HG02870 (cell line): ENCODE results near the gene ATP8A2.
A peak's percentile ranks its signal among the peaks of the same experiment; 100 is the strongest.
"Not testable (repeated sequence)": the region's sequence is repeated elsewhere in the genome, so short reads cannot be mapped to it uniquely, and the experiment has no call there.

Experiments used
- ATAC-seq: cut with Tn5 transposase; IDR thresholded peaks from one replicate; pipeline ENCODE4 v1.9.1; 2021; ENCODE audit warnings: mild to moderate bottlenecking, moderate library complexity; ENCODE audit not compliant: unreplicated experiment

Gene ATP8A2

DNA sequence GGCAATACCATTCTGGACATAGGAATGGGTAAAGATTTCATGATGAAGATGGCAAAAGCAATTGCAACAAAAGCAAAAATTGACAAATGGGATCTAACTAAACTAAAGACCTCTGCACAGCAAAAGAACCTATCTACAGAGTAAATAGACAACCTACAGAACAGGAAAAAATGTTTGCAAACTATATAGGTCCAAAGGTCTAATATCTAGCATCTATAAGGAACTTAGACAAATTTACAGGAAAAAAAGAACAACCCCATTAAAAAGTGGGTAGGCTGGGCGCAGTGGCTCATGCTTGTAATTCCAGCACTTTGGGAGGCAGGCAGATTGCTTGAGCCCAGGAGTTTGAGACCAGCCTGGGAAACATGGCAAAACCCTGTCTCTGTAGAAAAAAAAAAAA, 418.4 kb downstream of the ATP8A2 start:
- not testable (repeated sequence) for ATAC-seq

DNA sequence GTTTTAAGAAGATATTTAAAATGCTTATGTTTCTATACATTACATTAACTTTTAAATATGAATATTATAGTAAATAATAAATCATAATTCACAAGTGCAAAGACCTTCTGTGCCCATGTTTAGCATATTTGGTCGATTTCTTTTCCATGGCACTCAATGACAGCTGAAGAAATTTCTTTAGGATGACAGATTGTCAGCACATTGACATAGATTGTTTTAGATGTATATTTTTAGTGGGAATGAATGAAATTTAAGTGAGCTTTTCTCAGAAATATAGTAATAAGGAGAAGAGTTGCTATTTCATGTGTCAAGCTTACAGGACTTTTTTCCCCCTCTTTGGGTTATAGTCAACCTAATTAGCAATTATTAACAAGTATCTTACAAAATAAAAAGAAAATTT, 423.5 kb downstream of the ATP8A2 start:
- no peak for ATAC-seq

DNA sequence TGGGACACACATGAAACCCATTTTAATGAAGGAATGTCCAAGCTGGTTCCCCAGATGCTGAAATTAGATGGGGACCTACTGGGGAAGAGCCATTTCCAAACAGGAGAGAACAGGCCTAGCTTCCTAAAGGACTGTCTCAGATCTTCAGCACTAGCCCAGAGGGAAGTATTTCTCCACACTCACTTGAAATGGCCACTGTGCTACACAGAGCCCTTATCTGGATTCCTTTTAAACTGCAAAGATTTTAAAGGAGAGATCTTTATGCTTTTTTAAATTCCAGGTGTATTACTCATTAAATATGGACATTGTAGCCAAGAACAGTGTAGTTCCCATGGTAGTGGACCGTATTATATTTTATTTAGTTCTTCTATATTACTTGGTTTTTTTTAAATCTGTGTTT, 424.7 kb downstream of the ATP8A2 start:
- no peak for ATAC-seq

DNA sequence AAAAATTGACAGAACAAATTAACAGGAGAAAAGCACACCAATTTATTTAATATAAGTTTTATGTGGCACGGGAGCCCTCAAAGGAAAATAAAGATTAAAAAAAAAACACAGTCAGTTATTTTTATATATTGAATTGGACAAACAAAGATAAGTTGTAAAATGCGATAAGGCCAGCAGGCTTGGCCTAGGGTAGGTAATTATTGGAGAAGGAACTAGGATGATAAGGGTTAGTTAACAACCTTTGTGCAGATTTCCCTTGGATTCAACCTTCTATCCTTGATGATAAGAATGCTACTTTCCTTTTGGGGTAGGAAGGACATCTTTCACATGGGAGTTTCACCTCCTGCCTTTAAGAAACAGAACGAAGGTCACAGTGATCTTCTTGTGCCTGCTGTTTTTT, 427.2 kb downstream of the ATP8A2 start:
- ATAC-seq = no peak

DNA sequence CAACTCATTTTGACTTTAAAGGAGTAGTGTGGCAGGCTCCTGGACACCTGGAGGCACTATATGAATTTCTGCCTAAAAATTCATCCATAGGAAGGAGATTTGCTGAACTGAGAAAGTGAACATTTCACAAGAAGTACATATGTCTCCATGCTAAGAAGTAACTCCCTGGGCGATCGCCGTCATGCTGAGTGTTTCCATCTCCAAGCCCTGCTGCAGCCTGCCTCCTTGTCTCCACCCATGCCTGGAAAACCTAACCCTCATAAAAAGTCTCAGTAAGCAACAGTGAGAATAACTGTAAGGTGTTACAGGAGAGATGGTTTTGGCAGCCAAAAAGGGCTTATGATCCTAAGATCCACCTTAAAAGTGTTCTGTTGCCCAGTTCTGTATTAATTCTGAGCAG, 428.7 kb downstream of the ATP8A2 start:
- no peak for ATAC-seq

DNA sequence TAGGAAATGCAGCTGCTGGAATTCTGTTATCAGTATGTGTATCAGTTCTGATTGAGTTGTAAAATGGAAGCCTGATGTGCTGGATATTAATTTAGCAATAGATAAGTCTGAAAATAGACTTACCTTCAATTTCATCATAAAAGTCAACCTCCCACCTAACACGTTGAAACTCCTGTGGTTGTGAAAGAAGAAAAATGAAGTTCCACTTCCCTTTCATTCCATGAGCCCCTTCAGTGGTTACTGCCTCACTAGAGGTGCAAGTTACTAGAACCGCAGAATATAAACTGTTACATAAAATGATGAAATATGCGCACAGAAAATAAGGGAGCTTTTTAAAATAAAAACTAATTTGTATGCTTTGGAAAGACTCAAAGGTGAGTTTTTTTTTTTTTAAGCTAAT, 430.8 kb downstream of the ATP8A2 start:
- no peak for ATAC-seq

DNA sequence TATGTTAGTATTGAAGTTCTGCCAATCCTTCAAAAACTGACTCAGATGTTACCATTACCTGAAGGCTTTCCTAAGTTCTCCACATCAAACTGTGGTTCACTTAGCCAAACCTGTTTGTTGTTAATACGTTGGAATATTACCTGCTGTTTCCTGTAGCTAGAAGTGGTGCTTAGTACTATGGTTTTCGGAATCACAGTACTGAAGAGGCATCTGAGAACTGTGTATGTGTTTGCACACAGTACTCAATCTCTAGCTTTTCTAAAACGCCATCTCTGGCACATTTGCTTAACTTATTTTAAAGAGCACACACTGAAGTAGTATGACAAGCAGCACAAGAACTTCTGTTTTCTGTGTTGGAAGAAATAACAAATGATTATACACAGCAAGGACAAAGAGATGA, 431.9 kb downstream of the ATP8A2 start:
- no peak for ATAC-seq

DNA sequence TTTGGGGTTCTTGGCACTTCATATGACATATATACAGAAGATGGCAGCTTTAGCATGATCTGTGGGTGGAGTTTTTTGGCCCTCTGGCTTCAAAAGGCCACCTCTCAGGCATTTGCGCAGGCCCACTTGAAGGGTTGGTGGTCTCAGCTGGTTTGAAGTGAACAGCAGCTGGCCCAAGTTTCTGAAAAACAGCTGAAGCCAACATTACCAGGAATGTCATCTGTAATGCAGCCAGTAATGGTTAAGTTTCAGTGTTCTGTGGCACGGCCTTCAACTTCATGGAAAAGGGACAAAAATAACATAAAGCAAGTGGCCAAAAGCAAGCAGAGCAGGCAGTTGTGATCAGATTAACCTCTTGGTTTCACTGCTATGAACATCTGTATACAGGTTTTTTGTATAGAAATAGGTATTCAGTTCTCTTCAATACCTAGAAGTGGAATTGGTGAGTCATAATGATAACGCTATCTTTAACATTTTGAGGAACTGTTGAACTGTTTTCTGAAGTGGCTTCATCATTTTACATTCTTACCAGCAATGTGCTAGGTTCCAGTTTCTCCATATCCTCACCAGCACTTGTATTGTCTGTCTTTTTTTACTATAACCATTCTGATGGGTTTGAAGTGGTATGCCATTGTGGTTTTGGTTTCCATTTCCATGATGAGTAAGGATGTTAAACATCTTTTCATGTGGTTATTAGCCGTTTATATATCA, 434.6 kb downstream of the ATP8A2 start:
- ATAC-seq = peak; percentile 72

DNA sequence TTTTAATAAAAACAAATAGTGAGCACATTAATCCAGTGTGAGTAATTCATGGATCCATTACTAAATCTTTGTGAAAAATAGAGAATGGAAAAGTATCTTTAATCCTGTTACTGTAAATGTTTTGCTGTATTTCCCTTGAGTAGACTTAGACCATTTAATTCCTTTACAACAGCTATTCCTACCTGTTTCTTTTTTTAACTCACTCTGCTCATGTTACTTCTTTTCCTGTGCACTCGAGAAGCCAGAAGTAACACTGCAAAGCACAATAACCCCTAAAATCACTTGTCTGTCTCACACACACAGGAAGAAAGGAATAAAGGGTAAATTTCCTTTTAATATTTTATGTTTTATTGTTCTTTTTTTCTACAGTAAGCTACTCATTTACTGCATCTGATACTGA, 435.8 kb downstream of the ATP8A2 start:
- ATAC-seq = no peak

DNA sequence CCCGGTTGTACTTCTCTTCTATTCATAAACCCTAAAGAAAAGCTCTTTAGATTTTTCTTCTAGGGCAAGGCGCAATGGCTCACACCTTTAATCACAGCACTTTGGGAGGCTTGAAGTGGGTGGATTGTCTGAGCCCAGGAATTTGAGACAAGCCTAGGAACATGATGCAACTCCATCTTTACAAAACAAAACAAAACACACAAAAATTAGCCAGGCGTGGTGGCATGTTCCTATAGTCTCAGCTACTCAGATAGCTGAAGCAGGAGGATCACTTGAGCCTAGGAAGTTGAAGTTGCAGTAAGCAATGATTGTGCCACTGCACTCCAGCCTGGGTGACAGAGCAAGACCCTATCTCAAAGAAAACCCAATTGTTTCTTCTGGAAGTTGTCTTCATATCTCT, 439.7 kb downstream of the ATP8A2 start:
- no peak for ATAC-seq

DNA sequence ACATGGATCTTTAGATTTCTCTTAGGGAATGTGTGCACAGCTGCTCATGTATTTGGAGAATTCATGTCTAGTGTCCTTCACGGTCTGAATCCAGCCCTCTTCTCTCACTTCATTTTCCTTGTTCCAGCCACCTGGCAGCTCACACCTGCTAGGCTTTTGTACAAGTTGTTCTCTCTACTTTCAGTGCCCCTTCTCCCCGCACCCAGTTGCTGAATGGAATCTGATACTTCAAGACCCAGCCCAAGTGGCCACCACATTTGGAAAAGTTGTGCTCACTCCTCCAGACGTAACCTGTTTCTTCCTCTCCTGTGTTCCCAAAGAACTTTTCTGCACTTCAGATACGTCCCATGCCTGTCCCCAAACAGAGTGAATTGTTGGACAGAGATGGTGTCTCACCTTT, 444.5 kb downstream of the ATP8A2 start:
- ATAC-seq = no peak

DNA sequence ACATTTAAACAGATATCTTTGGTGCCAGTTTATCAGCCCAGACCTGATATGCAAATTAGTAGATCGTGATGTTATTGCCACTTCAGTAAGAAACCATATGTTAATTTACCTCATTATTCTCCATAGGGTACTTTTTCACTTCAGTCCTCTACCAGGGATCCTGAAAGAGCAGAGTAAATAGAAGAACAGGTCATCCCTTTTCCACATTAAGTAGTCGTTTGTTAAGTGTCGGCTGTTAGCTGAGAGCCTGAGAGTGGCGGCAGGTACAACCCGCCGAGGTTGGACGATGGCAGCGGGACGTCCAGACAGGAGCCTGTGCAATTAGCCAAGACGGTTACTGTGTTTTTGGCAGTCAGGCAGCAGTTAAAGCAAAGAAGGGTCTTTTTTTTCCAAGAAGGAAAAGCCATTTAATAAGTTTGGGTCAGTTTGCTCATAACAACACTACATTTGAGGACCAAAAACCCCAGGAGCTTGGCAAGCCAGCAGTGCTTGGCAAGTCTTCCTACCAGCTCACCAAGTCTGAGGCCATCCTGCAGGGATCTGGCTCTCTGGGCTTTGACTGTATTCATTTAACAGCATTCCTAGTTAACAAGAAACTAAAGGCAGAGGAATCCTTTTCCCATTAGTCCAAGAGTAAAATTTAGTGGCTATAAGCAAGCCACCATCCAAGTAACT, 448.2 kb downstream of the ATP8A2 start:
- ATAC-seq = no peak

DNA sequence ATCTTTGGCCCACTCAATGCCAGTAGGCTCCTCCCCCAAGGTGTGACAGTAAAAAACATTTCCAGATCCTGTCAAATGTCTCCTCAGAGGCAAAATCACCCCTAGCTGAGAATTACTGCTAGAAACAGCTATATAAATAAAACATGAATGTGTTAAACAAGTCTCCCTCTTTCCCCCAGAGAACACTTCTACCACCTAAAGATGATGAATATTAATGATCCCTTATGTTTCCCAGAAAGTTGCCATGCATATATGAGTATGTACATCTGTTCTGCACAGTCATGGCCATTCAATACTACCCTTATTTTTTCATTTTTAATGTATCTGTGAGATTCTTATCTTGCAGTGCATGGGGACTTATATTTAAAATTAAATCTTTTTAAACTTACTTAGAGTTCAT, 450.0 kb downstream of the ATP8A2 start:
- ATAC-seq = no peak

DNA sequence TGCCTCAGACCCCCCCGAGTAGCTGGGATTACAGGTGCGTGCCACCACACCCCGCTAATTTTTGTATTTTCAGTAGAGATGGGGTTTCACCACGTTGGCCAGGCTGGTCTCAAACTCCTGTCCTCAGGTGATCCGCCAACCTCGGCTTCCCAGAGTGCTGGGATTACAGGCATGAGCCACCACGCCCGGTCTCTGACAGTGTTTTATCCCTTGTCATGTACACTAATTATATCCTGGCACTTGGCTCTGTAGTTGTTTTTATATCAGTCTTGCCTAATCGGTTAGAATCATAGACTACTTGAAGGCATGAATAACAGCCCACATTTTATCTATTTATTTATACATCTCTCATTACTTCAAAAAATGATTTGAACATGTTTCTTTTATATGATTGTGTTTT, 455.4 kb downstream of the ATP8A2 start:
- ATAC-seq = not testable (repeated sequence)

DNA sequence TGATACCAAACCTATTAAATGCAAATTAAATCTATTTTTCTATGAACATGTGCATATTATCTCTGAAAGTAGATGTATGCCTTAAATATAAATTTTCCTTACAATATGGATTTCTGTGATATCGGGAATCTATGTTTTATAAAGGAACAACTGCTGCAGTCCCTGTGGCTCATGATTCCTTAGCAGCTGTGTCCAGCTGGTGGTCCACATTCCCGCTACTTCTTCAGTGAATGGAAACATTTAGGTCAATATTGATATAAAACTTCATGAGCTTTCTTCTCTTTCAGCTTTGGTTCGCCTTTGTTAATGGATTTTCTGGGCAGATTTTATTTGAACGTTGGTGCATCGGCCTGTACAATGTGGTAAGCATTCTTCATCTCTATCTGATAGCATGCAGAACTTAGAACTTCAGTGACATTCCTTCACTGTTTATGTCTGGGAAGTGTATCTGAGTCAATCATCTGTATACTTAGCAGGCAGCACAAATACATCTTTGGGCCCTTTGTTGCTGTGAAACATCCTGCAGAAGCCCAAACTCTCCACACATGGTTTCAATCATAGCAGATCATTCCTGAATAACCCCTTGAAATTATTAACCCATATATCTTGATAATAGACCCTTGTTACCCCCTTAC, 456.2 kb downstream of the ATP8A2 start:
- ATAC-seq = no peak

DNA sequence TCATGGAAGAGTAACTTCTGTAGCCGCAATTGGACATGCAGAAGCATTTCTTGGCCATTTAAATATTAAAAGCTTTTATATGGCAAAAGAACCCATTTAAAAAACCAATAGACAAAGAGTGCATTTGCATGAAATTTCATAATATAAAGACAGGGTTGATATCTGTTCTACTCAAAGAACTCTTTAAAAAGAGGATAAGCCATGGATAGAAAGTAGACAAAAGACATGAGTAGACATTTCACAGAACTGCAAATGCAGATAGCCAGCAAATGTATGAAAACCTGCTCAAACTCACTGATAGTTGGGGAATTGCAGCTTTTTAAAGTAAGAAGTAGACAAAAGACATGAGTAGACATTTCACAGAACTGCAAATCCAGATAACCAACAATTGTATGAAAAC, 462.0 kb downstream of the ATP8A2 start:
- ATAC-seq = no peak

DNA sequence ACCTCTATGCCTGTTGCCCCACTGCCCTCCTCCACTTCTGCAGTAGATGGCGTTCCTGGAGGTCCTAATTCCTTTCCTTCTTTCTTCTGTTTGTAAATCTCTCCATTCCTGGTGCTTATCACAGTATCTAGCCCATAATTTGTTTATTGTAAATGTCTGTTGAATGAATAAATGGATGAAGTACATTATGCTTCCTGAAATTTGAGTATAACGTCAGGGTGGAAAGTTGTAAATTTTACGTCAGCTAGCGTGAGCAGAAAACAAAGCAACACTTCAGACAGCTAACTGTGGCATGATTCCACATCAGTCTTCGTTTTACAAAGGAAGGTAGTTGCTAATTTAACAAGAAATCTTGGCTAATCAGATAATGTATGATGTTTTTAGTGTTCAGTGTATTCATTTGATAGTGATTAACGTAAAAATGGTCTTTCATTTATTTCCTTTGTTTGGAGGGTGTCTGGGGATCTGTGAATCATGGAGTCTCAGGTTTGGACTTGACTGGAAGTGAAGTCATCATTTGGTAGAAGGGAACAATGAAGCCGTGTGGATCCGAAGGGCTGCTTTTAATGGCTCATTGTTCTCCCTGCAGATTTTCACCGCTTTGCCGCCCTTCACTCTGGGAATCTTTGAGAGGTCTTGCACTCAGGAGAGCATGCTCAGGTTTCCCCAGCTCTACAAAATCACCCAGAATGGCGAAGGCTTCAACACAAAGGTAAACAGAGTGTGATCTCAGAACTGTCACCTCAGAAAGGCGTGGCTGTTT, 465.0 kb downstream of the ATP8A2 start:
- no peak for ATAC-seq

DNA sequence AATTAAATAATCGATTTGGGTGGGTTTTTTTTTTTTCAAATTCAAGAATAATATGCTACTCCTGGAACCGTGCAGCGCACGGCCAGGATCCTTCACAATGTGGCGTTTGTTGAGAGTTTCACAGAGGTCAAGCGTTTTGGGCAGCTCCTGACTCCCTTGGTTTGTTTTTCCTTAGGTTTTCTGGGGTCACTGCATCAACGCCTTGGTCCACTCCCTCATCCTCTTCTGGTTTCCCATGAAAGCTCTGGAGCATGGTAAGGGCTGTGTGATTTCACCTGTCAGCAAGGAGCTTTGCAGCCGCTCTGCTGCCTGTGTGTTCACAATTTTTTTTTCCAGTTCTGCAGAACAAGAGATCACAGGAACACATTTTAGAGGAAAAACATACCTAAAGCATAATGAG, 467.6 kb downstream of the ATP8A2 start:
- ATAC-seq = no peak

DNA sequence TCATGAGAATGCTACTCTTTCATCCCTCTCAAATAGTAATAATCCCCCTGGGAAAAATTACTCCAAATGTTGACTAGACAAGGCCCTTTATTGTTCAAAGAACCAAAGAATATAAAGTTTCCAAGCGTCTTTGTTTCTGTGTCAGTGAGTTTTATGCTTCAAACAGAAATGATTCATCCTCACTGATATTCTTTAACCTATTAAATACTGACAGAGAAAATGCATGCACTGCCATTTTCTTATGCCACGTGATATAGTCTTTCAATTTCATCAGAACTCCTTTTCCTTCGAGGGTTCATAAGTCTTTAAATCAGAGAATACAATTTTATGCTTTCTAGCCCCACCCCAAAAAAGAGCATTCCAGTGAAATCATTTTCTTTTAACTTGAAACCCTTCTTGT, 468.5 kb downstream of the ATP8A2 start:
- ATAC-seq = no peak

DNA sequence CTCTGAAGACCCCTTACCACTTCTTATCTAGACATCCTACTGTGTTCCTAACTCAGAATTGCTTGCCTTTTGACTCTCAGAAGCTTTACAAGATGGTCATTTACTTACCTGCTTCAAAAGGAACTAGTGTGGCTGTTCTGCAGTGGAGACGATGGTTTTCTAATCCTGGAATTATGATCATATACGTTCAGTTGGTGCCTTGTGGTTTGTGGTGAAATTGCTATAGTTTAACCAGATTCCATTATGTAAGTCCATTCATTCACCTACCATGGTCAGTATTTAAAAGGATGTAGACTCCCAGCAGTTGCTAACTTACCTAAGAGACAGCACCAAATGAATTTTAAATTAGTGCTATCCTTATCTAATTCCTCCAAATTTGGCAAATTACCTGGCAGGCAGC, 469.2 kb downstream of the ATP8A2 start:
- ATAC-seq = no peak

DNA sequence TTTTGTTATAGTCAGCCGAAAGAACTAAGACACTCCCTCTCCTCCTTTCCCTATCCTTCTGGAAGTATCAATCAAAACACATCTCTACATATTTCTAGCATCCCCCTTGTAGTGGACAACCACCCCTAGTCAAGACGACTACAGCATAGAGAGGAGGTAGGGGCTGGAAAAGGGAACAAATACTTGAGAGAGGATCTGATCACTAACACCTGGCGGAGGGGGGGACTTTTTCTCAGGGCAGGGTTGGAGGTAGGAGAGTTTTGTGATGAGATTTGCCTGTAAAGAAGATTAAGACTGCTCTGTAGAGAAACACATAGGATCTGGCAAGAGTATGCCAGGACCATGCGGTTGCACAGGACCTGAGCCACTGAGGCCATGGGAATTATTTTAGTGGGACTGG, 471.9 kb downstream of the ATP8A2 start:
- no peak for ATAC-seq
